ENCODE measurements around the gene BRD3.
"Not testable (repeated sequence)": the region's sequence is repeated elsewhere in the genome, so short reads cannot be mapped to it uniquely, and the experiment has no call there.

BRD3 gene

GRCh38 chr9:133991964-133992779 lies 75.7 kb downstream of the BRD3 start, which contains the start of gene VAV2:
TSS of gene VAV2 (minus strand) at chr9:133992324. CDS start at chr9:133992278, 46 bp downstream.
- DNase-seq = peak; percentile 67

- DNase-seq = peak; percentile 6
Observed at GRCh38 chr9:133991214-133991921, 76.5 kb downstream of the BRD3 start.

GRCh38 chr9:133990366-133991213 lies 77.2 kb downstream of the BRD3 start:
- DNase-seq = peak; percentile 63

GRCh38 chr9:133989625-133990365 lies 78.0 kb downstream of the BRD3 start:
- DNase-seq = no peak

GRCh38 chr9:133988771-133989170 lies 79.1 kb downstream of the BRD3 start:
- DNase-seq = not testable (repeated sequence)

GRCh38 chr9:133987946-133988665 lies 79.7 kb downstream of the BRD3 start:
- no peak for DNase-seq

GRCh38 chr9:133987446-133987788 lies 80.4 kb downstream of the BRD3 start:
- DNase-seq = no peak

- no peak for DNase-seq
Observed at GRCh38 chr9:133986774-133987445, 80.9 kb downstream of the BRD3 start.

GRCh38 chr9:133986061-133986460 lies 81.8 kb downstream of the BRD3 start:
- DNase-seq = no peak

GRCh38 chr9:133982971-133983720 lies 84.7 kb downstream of the BRD3 start:
- no peak for DNase-seq

GRCh38 chr9:133981958-133982681 lies 85.7 kb downstream of the BRD3 start:
- DNase-seq = no peak

- no peak for DNase-seq
Observed at GRCh38 chr9:133981589-133981957, 86.3 kb downstream of the BRD3 start.

GRCh38 chr9:133980864-133981588 lies 86.8 kb downstream of the BRD3 start:
- no peak for DNase-seq

Data from fibroblast of skin of scalp (primary cell).